H1 (cell line): Measurements from ENCODE around the gene C16orf87. TPM values are rescaled to one million over a fixed set of nuclear protein-coding genes. Genes with fewer than 3 reads are reported as not detected.

Experiments used
- CTCF ChIA-PET: fragments of 300-600 bp; sonication (Branson Sonifier 250); formaldehyde crosslinking; loops from one replicate; lab custom pipeline; 2021; ENCODE audit not compliant: partially characterized antibody; lab: Charles Lee
- POLR2A ChIA-PET: fragments of 300-600 bp; sonication (Branson Sonifier 250); formaldehyde crosslinking; loops from one replicate; lab custom pipeline; 2021; ENCODE audit warnings: inconsistent platforms; ENCODE audit not compliant: partially characterized antibody; lab: Charles Lee
- DNase-seq, 2 experiments: peaks; one replicate each; pipeline versions ENCODE4 v3.0.0 to v3.0.0-alpha.2; 2010 to 2022; ENCODE audit warnings: low spot score in 2 of 2, low read depth in 1 of 2, mixed read lengths in 1 of 2
- FAIRE-seq: peaks from 2 replicates; lab custom pipeline; 2011; peaks lifted over from hg19 to GRCh38; lab: Jason Lieb, UNC
- H2AFZ ChIP-seq: 2 replicates; pipeline ENCODE4 v1.8.1; 2012; ENCODE audit warnings: low read length, inconsistent platforms
- H2AK5ac ChIP-seq: 2 replicates; pipeline ENCODE4 v1.6.1; 2013; ENCODE audit warnings: low read depth, low read length
- H2BK120ac ChIP-seq: replicated peaks from 2 replicates; pipeline ENCODE3; 2013; ENCODE audit warnings: low read depth, low read length, inconsistent platforms
- H2BK12ac ChIP-seq: 2 replicates; pipeline ENCODE4 v1.6.1; 2013; ENCODE audit warnings: low read depth, low read length
- H2BK15ac ChIP-seq: 2 replicates; pipeline ENCODE4 v1.6.1; 2013; ENCODE audit warnings: low read length
- H2BK20ac ChIP-seq: 2 replicates; pipeline ENCODE4 v1.6.1; 2013; ENCODE audit warnings: low read length
- H2BK5ac ChIP-seq: 2 replicates; pipeline ENCODE4 v1.6.1; 2013; ENCODE audit warnings: low read depth, low read length
- H3K14ac ChIP-seq: 2 replicates; pipeline ENCODE4 v1.6.1; 2013; ENCODE audit warnings: inconsistent platforms; ENCODE audit not compliant: insufficient read length
- H3K18ac ChIP-seq: 2 replicates; pipeline ENCODE4 v1.6.1; 2013; ENCODE audit warnings: low read length; ENCODE audit errors: extremely low read depth
- H3K23ac ChIP-seq: 2 replicates; pipeline ENCODE4 v1.6.1; 2013; ENCODE audit warnings: inconsistent platforms; ENCODE audit not compliant: insufficient read length
- H3K23me2 ChIP-seq: 2 replicates; pipeline ENCODE4 v1.6.1; 2013; ENCODE audit warnings: low read depth, low read length
- H3K27ac ChIP-seq: 2 replicates; pipeline ENCODE4 v1.6.1; 2011; ENCODE audit warnings: low read depth, low read length, inconsistent platforms
- H3K27me3 ChIP-seq, 4 experiments: replicated peaks in 1 of 4; 1 replicate in 1 of 4; 2 replicates in 3 of 4; pipeline versions ENCODE4 v1.6.1 to v1.8.1; 2011 to 2013; ENCODE audit warnings: low read length in 3 of 4, mild to moderate bottlenecking in 3 of 4, inconsistent platforms in 2 of 4, mixed read lengths in 2 of 4, moderate library complexity in 1 of 4; ENCODE audit not compliant: control insufficient read depth in 3 of 4, insufficient read depth in 3 of 4; ENCODE audit errors: extremely low read depth in 1 of 4
- H3K36me3 ChIP-seq, 4 experiments: 2 replicates each; pipeline versions ENCODE4 v1.6.1 to v1.8.1; 2011 to 2013; ENCODE audit warnings: mild to moderate bottlenecking in 4 of 4, low read length in 3 of 4, moderate library complexity in 2 of 4, control low read depth in 1 of 4, inconsistent platforms in 1 of 4; ENCODE audit not compliant: insufficient read depth in 4 of 4, control insufficient read depth in 2 of 4
- H3K4ac ChIP-seq: replicated peaks from 2 replicates; pipeline ENCODE3; 2013; ENCODE audit warnings: low read length, low read depth, mixed read lengths, inconsistent platforms; ENCODE audit not compliant: insufficient read length
- H3K4me1 ChIP-seq, 4 experiments: replicated peaks in 1 of 4; 1 replicate in 1 of 4; 2 replicates in 3 of 4; pipeline versions ENCODE4 v1.6.1 to v1.8.1; 2011 to 2013; ENCODE audit warnings: low read length in 3 of 4, inconsistent platforms in 2 of 4, mixed read lengths in 1 of 4; ENCODE audit not compliant: insufficient read depth in 4 of 4, control insufficient read depth in 3 of 4
- H3K4me2 ChIP-seq, 2 experiments: 2 replicates each; pipeline versions ENCODE4 v1.6.1 to v1.8.1; 2011 to 2013; ENCODE audit warnings: low read depth in 2 of 2, low read length in 2 of 2, control low read depth in 1 of 2, inconsistent platforms in 1 of 2, mild to moderate bottlenecking in 1 of 2; ENCODE audit not compliant: insufficient read depth in 1 of 2
- H3K4me3 ChIP-seq, 4 experiments: fragments of 200-600, 300-600 bp in 1 of 4; sonication (generic), shearing (Covaris generic), sonication (Bioruptor Twin) in 1 of 4; 2 replicates each; pipeline versions ENCODE4 v1.5.1 to v1.8.1; 2011 to 2016; ENCODE audit warnings: low read length in 4 of 4, low read depth in 3 of 4, control low read depth in 2 of 4, inconsistent platforms in 2 of 4, mild to moderate bottlenecking in 2 of 4, mixed read lengths in 1 of 4, moderate library complexity in 1 of 4; ENCODE audit not compliant: insufficient read depth in 2 of 4; ENCODE audit errors: extremely low read depth in 1 of 4
- H3K56ac ChIP-seq: replicated peaks from 2 replicates; pipeline ENCODE3; 2013; ENCODE audit warnings: low read depth, mild to moderate bottlenecking, mixed read lengths, low read length, inconsistent platforms; ENCODE audit not compliant: insufficient read length
- H3K79me1 ChIP-seq: 2 replicates; pipeline ENCODE4 v1.6.1; 2013; ENCODE audit warnings: low read depth, low read length, control low read depth
- H3K79me2 ChIP-seq, 2 experiments: 2 replicates each; pipeline versions ENCODE4 v1.6.1 to v1.8.1; 2012 to 2013; ENCODE audit warnings: low read length in 2 of 2, mild to moderate bottlenecking in 2 of 2, inconsistent platforms in 1 of 2; ENCODE audit not compliant: insufficient read depth in 2 of 2, control insufficient read depth in 1 of 2
- H3K9ac ChIP-seq, 4 experiments: replicated peaks in 1 of 4; 1 replicate in 1 of 4; 2 replicates in 3 of 4; pipeline versions ENCODE4 v1.6.1 to v1.8.1; 2011 to 2013; ENCODE audit warnings: low read depth in 3 of 4, low read length in 3 of 4, control low read depth in 2 of 4, mild to moderate bottlenecking in 2 of 4, moderate library complexity in 2 of 4, inconsistent platforms in 1 of 4; ENCODE audit errors: extremely low read depth in 1 of 4
- H3K9me3 ChIP-seq, 2 experiments: 2 replicates each; pipeline versions ENCODE4 v1.6.1 to v1.8.1; 2012 to 2013; ENCODE audit warnings: mild to moderate bottlenecking in 2 of 2, moderate library complexity in 2 of 2, control low read depth in 1 of 2, inconsistent platforms in 1 of 2, low read depth in 1 of 2, low read length in 1 of 2, mixed read lengths in 1 of 2; ENCODE audit not compliant: insufficient read depth in 2 of 2
- H4K20me1 ChIP-seq, 2 experiments: replicated peaks in 1 of 2; 2 replicates each; pipeline versions ENCODE3 to v1.8.1; 2011 to 2013; ENCODE audit warnings: inconsistent platforms in 2 of 2, low read length in 2 of 2, mild to moderate bottlenecking in 1 of 2; ENCODE audit not compliant: insufficient read depth in 2 of 2, control insufficient read depth in 1 of 2
- H4K5ac ChIP-seq: 2 replicates; pipeline ENCODE4 v1.6.1; 2013; ENCODE audit warnings: low read length, low read depth, mixed read lengths, inconsistent platforms; ENCODE audit not compliant: insufficient read length
- H4K8ac ChIP-seq: 2 replicates; pipeline ENCODE4 v1.8.0; 2013; ENCODE audit warnings: mild to moderate bottlenecking, moderate library complexity, low read length, inconsistent platforms; ENCODE audit not compliant: insufficient read depth; ENCODE audit errors: extremely low read depth
- H4K91ac ChIP-seq: replicated peaks from 2 replicates; pipeline ENCODE3; 2013; ENCODE audit warnings: low read length, mixed read lengths, inconsistent platforms; ENCODE audit not compliant: insufficient read length
- BRCA1 ChIP-seq: IDR thresholded peaks from 2 replicates; pipeline ENCODE4 v1.6.1; 2012; ENCODE audit warnings: low read depth, low read length, improper control_type of control experiment
- CEBPB ChIP-seq: IDR thresholded peaks from 2 replicates; pipeline ENCODE4 v1.6.1; 2012; ENCODE audit warnings: low read depth, low read length
- POLR2A ChIP-seq, 2 experiments: IDR thresholded peaks; 1 replicate in 1 of 2; 2 replicates in 1 of 2; pipeline ENCODE4 v1.6.1; 2011; ENCODE audit warnings: low read depth in 2 of 2, low read length in 2 of 2, mild to moderate bottlenecking in 2 of 2; ENCODE audit errors: control extremely low read depth in 1 of 2
- RXRA ChIP-seq: IDR thresholded peaks from 2 replicates; pipeline ENCODE4 v1.6.1; 2011; ENCODE audit warnings: low read depth, mild to moderate bottlenecking, low read length, moderate library complexity; ENCODE audit not compliant: insufficient read depth
- SP1 ChIP-seq: IDR thresholded peaks from 2 replicates; pipeline ENCODE4 v1.6.1; 2011; ENCODE audit warnings: low read depth, low read length
- SUZ12 ChIP-seq: fragments of 200-600 bp; sonication (generic); IDR thresholded peaks from 2 replicates; pipeline ENCODE4 v1.6.1; 2012; ENCODE audit warnings: mild to moderate bottlenecking, inconsistent platforms, low read length, moderate library complexity, mixed read lengths
- TCF12 ChIP-seq: IDR thresholded peaks from 2 replicates; pipeline ENCODE4 v1.6.1; 2011; ENCODE audit warnings: low read depth, mild to moderate bottlenecking, low read length
- WGBS, 2 experiments: shearing (Covaris generic) in 1 of 2; methylation state at CpG; one replicate each; pipeline versions ENCODE4 v1.1.6 to v1.1.7; 2013 to 2015; ENCODE audit warnings: low lambda C conversion rate in 2 of 2, mixed read lengths in 2 of 2, inconsistent platforms in 1 of 2, low coverage in 1 of 2, missing lambda C conversion rate in 1 of 2; ENCODE audit not compliant: insufficient replicate concordance in 2 of 2, insufficient coverage in 1 of 2, insufficient read length in 1 of 2; ENCODE audit errors: extremely low coverage in 1 of 2, missing lambda C conversion rate in 1 of 2; 5-methylcytosine and 5-hydroxymethylcytosine counted together
- polyA plus RNA-seq, 7 experiments: library from polyadenylated mRNA; depleted of rRNA in 3 of 7; stranded (reverse) in 5 of 7; unstranded in 2 of 7; fragments of >200 nt in 5 of 7; fragments of 200-250 nt in 2 of 7; gene quantifications; 1 replicate in 5 of 7; 2 replicates in 1 of 7; 4 replicates in 1 of 7; pipeline versions ENCODE4 v1.2.1 to v1.2.3, GENCODE V29; 2011 to 2013; ENCODE audit warnings: missing spikeins in 2 of 7, mixed read lengths in 2 of 7
- total RNA-seq: library from RNA; stranded (reverse); fragmentation: NEBNext Ultra II Directional; extraction: Animal tissue kit (Norgen Biotek cat#: 25700); gene quantifications from 2 replicates; pipeline ENCODE4 v1.2.1, GENCODE V29; 2021

C16orf87 gene
- total and polyA plus RNA-seq, 2 of the 8 experiments (the other 6 are each of a cell fraction or from before 2014, with no cell fraction given) = 4.8 to 21.8 TPM

DNA sequence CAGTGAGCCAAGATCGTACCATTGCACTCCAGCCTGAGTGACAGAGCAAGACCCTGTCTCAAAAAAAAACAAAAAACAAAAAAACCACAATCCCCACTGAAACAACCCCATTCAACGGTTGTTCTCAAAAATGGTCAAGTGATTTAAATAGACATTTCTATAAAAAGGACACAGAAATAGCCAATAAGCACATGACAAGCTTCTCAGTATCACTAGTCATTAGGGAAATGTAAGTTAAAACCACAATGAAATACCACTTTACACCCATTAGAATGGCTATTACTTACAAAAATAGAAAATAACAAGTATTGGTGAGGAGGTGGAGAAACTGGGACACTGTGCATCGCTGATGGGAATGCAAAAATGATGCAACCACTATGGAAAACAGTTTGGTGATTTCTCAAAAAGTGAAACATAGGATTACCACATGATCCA lies 56.2 kb downstream of the C16orf87 start:
- Histone ChIP-seq H2AK5ac (no peak overlapping the region), H3K4me2 (no peak overlapping the region), H4K20me1 (no peaks in the 10 kb centered on the region), H3K23me2 (no peaks in the 10 kb centered on the region), H3K9me3 (no peaks in the 10 kb centered on the region; a peak in 1 of 4 replicates), H3K27ac (no peak overlapping the region), H3K14ac (no peak overlapping the region), H2BK12ac (no peak overlapping the region), H4K5ac (no peak overlapping the region), H3K36me3 (no peaks in the 10 kb centered on the region), H2BK5ac (no peak overlapping the region), H2BK15ac (no peak overlapping the region), H3K4me3 (no peak overlapping the region), H3K79me2 (no peaks in the 10 kb centered on the region), H3K27me3 (no peaks in the 10 kb centered on the region), H2BK20ac (no peak overlapping the region), H3K9ac (no peak overlapping the region), H2AFZ (no peak overlapping the region), H4K91ac (no peak overlapping the region), H2BK120ac (no peak overlapping the region), H3K23ac (no peak overlapping the region), H3K4ac (no peak overlapping the region), H3K79me1 (no peaks in the 10 kb centered on the region), H3K18ac (no peak overlapping the region), H3K56ac (no peak overlapping the region), H3K4me1 (no peaks in the 10 kb centered on the region), H4K8ac (no peak overlapping the region)
- POLR2A ChIA-PET = no interaction called here
- DNase-seq = no peak
- no peak for TF ChIP-seq CEBPB
- no peak for TF ChIP-seq BRCA1
- TF ChIP-seq SP1 = no peak
- no peak for TF ChIP-seq SUZ12
- no peak for TF ChIP-seq TCF12
- no peak for TF ChIP-seq POLR2A (IDR thresholded peaks at IDR 0.05; ENCODE audit: control extremely low read depth in 1 of 2, low read depth in 2 of 2, low read length in 2 of 2)
- TF ChIP-seq RXRA = no peak
- FAIRE-seq = no peak
- CTCF ChIA-PET = interaction anchor here (1.1 to 1.4 kb wide), 2 partner anchors 10 to 26 kb away, joined by 3 to 4 read pairs; no protein-coding TSS in a partner anchor
- WGBS, 2 experiments = 86% methylated on average over 3 of the region's 3 CpGs; no CpG with 5 or more reads in 1 of the 2 experiments
